ENCODE measurements around the gene VGF.
"Not testable (repeated sequence)": the region's sequence is repeated elsewhere in the genome, so short reads cannot be mapped to it uniquely, and the experiment has no call there.

Gene VGF

DNA sequence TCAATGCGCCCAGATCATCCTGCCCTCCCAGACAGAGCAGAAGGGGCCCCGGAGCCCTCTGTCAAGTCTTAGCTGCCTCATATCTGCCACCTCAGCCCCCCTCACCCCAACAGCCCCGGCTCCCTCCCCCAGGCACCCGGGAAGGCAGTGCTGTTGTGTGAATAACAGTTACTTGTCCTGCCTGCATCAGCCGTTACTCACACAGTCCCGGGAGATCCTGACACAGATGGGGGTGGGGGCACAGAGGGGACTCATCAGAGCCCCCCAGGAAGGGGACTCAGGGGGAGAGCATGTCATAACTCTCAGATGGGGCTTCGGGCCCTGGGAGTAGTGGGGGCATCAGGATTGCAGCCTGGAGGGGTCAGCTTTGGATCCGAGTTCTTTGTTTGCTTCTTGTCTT is 50.9 kb downstream of the VGF start:
- no peak for DNase-seq

DNA sequence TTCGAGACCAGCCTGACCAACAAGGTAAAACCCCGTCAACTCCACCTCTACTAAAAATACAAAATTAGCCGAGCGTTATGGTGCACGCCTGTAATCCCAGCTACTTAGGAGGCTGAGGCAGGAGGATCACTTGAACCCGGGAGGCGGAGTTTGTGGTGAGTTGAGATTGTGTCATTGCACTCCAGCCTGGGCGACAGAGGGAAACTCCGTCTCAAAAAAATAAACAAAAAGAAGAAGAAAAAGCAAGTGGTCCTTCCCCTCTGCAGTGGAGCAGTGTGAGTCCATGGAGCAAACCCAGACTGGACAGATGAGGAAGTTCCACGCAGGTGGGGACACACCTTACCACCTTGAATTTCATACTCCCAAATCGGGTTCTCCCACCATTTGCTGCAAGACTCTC is 51.5 kb downstream of the VGF start:
- DNase-seq, result no peak

DNA sequence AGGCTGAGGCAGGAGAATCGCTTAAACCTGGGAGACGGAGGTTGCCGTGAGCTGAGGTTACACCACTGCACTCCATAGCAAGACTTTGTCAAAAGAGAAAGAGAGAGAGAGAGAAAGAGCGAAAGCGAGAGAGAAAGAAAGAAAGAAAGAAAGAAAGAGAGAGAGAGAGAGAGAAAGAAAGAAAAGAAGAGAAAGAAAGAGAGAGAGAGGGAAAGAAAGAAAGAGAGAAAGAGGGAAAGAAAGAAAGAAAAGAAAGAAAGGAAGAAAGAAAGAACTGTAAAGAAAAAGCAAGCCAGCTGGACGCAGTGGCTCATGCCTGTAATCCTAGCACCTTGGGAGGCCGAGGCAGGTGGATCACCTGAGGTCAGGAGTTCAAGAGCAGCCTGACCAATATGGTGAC is 52.2 kb downstream of the VGF start:
- DNase-seq, result not testable (repeated sequence)
